Tibial nerve (tissue), 4 donors: Measurements from ENCODE around the gene SIGLEC14.
A peak's percentile ranks its signal among the peaks of the same experiment; 100 is the strongest.

ENCODE experiments used
- CTCF ChIP-seq, 5 experiments: fragments of 200-600 bp in 3 of 5; fragments of 450-650 bp in 2 of 5; sonication (generic) in 3 of 5; IDR thresholded peaks; one replicate each; pipeline ENCODE4 v1.5.1; 2016 to 2019; ENCODE audit warnings: antibody characterized with exemption in 5 of 5, mild to moderate bottlenecking in 3 of 5, moderate library complexity in 2 of 5
- EP300 ChIP-seq, 2 donors: sonication (generic); formaldehyde crosslinking; IDR thresholded peaks; one replicate each; pipeline ENCODE4 v1.6.1; 2017; ENCODE audit warnings: antibody characterized with exemption in 2 of 2, mild to moderate bottlenecking in 1 of 2

GRCh38 chr19:51593969-51594773, 52.5 kb downstream of the SIGLEC14 start:
- TF ChIP-seq CTCF (IDR thresholded peaks at IDR 0.05): peak in 1 of 5 experiments; percentile 21
- TF ChIP-seq EP300 (IDR thresholded peaks at IDR 0.05): peak; percentile 80 to 88
